K562 (cell line): ENCODE data around the gene VAC14. TPM values are rescaled to one million over a fixed set of nuclear protein-coding genes. Genes with fewer than 3 reads are reported as not detected.

Experiments used
- ATAC-seq: fragments of 200-7000 bp; cut with Tn5 transposase; 3 replicates; pipeline ENCODE4 v1.9.1; 2020; ENCODE audit warnings: moderate library complexity
- BruUV-seq: library from RNA; stranded (reverse); fragments of 400-500 nt; replicated peaks from 2 replicates; lab custom pipeline; 2021; lab: Mats Ljungman, UMichigan
- CTCF ChIA-PET: fragments of 300-600 bp; formaldehyde crosslinking; extraction: SDS; loops from one replicate; lab custom pipeline; 2021; ENCODE audit warnings: low intra/inter-chr PET ratio; lab: Yijun Ruan, JAX
- POLR2A ChIA-PET: fragments of 300-600, 350-650 bp; sonication (Branson Sonifier 250); formaldehyde crosslinking; extraction: SDS; loops from one replicate; lab custom pipeline; 2021; ENCODE audit warnings: antibody characterized with exemption, inconsistent platforms; lab: Yijun Ruan, JAX
- DNase-seq, 4 experiments: peaks; one replicate each; pipeline versions ENCODE4 v3.0.0 to v3.0.0-alpha.2; 2011 to 2018; ENCODE audit warnings: low spot score in 3 of 4, mixed read lengths in 3 of 4; ENCODE audit errors: extremely low read depth in 1 of 4
- FAIRE-seq: peaks from 2 replicates; lab custom pipeline; 2011; peaks lifted over from hg19 to GRCh38; lab: Jason Lieb, UNC
- H2AFZ ChIP-seq: 2 replicates; pipeline ENCODE4 v1.6.0; 2011; ENCODE audit warnings: low read depth, low read length, control low read depth, inconsistent platforms
- H3K27ac ChIP-seq: fragments of 200-600 bp; 3 replicates; pipeline ENCODE4 v1.8.0; 2011; ENCODE audit warnings: low read depth, mild to moderate bottlenecking, control low read depth, inconsistent platforms, low read length, moderate library complexity, mixed read lengths; ENCODE audit errors: extremely low read depth
- H3K27me3 ChIP-seq, 2 experiments: fragments of 300-600 bp in 1 of 2; 2 replicates in 1 of 2; 3 replicates in 1 of 2; pipeline versions ENCODE4 v1.6.0 to v1.8.0; 2011; ENCODE audit warnings: inconsistent platforms in 2 of 2, low read length in 2 of 2, mild to moderate bottlenecking in 1 of 2, mixed read lengths in 1 of 2, moderate library complexity in 1 of 2; ENCODE audit not compliant: control insufficient read depth in 2 of 2, insufficient read depth in 2 of 2
- H3K36me3 ChIP-seq: fragments of 300-600 bp; 3 replicates; pipeline ENCODE4 v1.8.0; 2011; ENCODE audit warnings: mild to moderate bottlenecking, low read length, inconsistent platforms; ENCODE audit not compliant: control insufficient read depth, insufficient read depth
- H3K4me1 ChIP-seq, 2 experiments: fragments of 200-600 bp in 1 of 2; replicated peaks in 1 of 2; 2 replicates in 1 of 2; 3 replicates in 1 of 2; pipeline versions ENCODE4 v1.5.1 to v1.8.0; 2011; ENCODE audit warnings: inconsistent platforms in 2 of 2, low read length in 2 of 2, mild to moderate bottlenecking in 1 of 2, mixed read lengths in 1 of 2, moderate library complexity in 1 of 2; ENCODE audit not compliant: control insufficient read depth in 2 of 2, insufficient read depth in 2 of 2
- H3K4me2 ChIP-seq: 2 replicates; pipeline ENCODE4 v1.6.1; 2011; ENCODE audit warnings: low read length, control low read depth, inconsistent platforms, mixed read lengths; ENCODE audit not compliant: insufficient read depth
- H3K4me3 ChIP-seq: fragments of 200-600 bp; sonication (generic), shearing (Covaris generic); 2 replicates; pipeline ENCODE4 v1.5.1; 2016; ENCODE audit warnings: control low read depth, inconsistent platforms
- H3K79me2 ChIP-seq: fragments of 200-600 bp; 3 replicates; pipeline ENCODE4 v1.8.0; 2011; ENCODE audit warnings: low read length, inconsistent platforms; ENCODE audit not compliant: control insufficient read depth, insufficient read depth
- H3K9ac ChIP-seq, 2 experiments: 2 replicates each; pipeline versions ENCODE4 v1.6.0 to v1.6.1; 2011; ENCODE audit warnings: low read depth in 2 of 2, low read length in 2 of 2, control low read depth in 1 of 2, inconsistent platforms in 1 of 2, mild to moderate bottlenecking in 1 of 2, mixed read lengths in 1 of 2; ENCODE audit not compliant: insufficient read depth in 1 of 2
- H3K9me1 ChIP-seq: one replicate; pipeline ENCODE4 v1.6.0; 2011; ENCODE audit warnings: inconsistent platforms, mild to moderate bottlenecking, low read length, moderate library complexity; ENCODE audit not compliant: control insufficient read depth, insufficient read depth
- H3K9me3 ChIP-seq: replicated peaks from 2 replicates; pipeline ENCODE4 v1.5.1; 2011; ENCODE audit warnings: low read depth, low read length, inconsistent platforms; ENCODE audit not compliant: control insufficient read depth, insufficient read depth
- H4K20me1 ChIP-seq: replicated peaks from 2 replicates; pipeline ENCODE4 v1.6.1; 2011; ENCODE audit warnings: low read length, inconsistent platforms, mixed read lengths; ENCODE audit not compliant: control insufficient read depth, insufficient read depth
- CEBPB ChIP-seq: fragments of 450-650 bp; IDR thresholded peaks from 2 replicates; pipeline ENCODE4 v1.6.1; 2016; ENCODE audit warnings: missing genetic modification characterization, missing compliant biosample characterization
- CEBPG ChIP-seq, 3 experiments: fragments of 200-800 bp in 1 of 3; sonication (Bioruptor generic) in 1 of 3; sonication (generic) in 1 of 3; formaldehyde crosslinking in 1 of 3; IDR thresholded peaks in 2 of 3; conservative IDR thresholded peaks in 1 of 3; 2 replicates each; pipeline versions ENCODE4 v1.6.1 to v1.8.0; 2016 to 2022; ENCODE audit warnings: missing compliant biosample characterization in 2 of 3, missing genetic modification characterization in 2 of 3, mild to moderate bottlenecking in 1 of 3, missing genetic modification reagents in 1 of 3
- MGA ChIP-seq: fragments of 450-650 bp; IDR thresholded peaks from 2 replicates; pipeline ENCODE4 v1.6.1; 2016; ENCODE audit warnings: mild to moderate bottlenecking, moderate library complexity
- WGBS: fragments of 100-300 bp; shearing (Covaris generic); methylation state at CpG from one replicate; pipeline ENCODE4 v1.1.6; 2016; ENCODE audit warnings: low coverage, mixed read lengths; ENCODE audit not compliant: insufficient coverage; ENCODE audit errors: missing lambda C conversion rate; 5-methylcytosine and 5-hydroxymethylcytosine counted together
- in situ Hi-C: fragments of 300-500 bp; cut with MboI; formaldehyde crosslinking; loops from 4 replicates; pipeline ENCODE4 v1.15.0; 2018; ENCODE audit warnings: inconsistent platforms, mixed read lengths
- intact Hi-C: fragments of 100-400 bp; cut with micrococcal nuclease; formaldehyde crosslinking; loops from 2 replicates; pipeline ENCODE4 v1.14.2; 2022
- polyA plus RNA-seq, 8 experiments: library from polyadenylated mRNA; depleted of rRNA in 4 of 8; stranded (reverse) in 5 of 8; unstranded in 3 of 8; fragments of >200 nt; fragmentation: Nextera tagmentation in 2 of 8; fragmentation: Illumina TruSeq in 1 of 8; extraction: Ambion mirVana in 2 of 8; extraction: Trizol in 1 of 8; gene quantifications; 2 replicates each; pipeline versions ENCODE4 v1.2.1 to v1.2.3, GENCODE V29; 2011 to 2014; ENCODE audit warnings: inconsistent platforms in 1 of 8, missing spikeins in 1 of 8
- total RNA-seq, 7 experiments: library from RNA; depleted of rRNA in 6 of 7; stranded (reverse); fragments of >200 nt in 6 of 7; fragmentation: Illumina TruSeq in 2 of 7; extraction: Trizol in 2 of 7; gene quantifications; 2 replicates each; pipeline versions ENCODE4 v1.2.1 to v1.2.3, GENCODE V29; 2011 to 2021; ENCODE audit warnings: low replicate concordance in 1 of 7

Gene VAC14
- total and polyA plus RNA-seq, 9 of the 15 experiments (the other 6 are each of a cell fraction or from before 2014, with no cell fraction given), result 1.3 to 41.6 (median 26.6) TPM

DNA sequence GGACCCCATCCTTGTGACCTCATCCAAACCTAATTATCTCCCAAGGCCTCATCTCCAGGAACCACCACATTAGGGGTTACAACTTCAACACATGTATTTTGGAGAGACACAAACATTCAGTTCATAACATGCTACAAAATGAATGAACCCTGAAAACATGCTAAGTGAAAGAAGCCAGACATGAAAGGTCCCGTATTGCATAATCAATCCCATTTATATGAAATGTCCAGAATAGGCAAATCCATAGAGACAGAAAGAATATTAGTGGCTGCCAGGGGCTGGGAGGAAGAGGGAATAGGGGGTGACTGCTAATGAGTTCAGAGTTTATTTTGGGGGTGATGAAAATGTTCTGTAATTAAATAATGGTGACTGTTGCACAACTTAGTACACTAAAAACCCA, 158.3 kb downstream of the VAC14 start:
- Histone ChIP-seq H3K4me2 (no peak overlapping the region), H3K4me1 (peaks cover 0 to 12% of the 10 kb centered on the region in 2 experiments; a peak in 2 of 5 replicates), H3K27me3 (peaks cover 20 to 50% of the 10 kb centered on the region in 2 experiments; a peak in 4 of 5 replicates), H3K27ac (no peak overlapping the region), H3K9me1 (no peaks in the 10 kb centered on the region), H3K9me3 (no peaks in the 10 kb centered on the region), H3K4me3 (no peak overlapping the region), H3K36me3 (no peaks in the 10 kb centered on the region), H2AFZ (no peak overlapping the region), H4K20me1 (no peaks in the 10 kb centered on the region; the same call in 1 of the 2 replicates), H3K9ac (no peak overlapping the region), H3K79me2 (no peaks in the 10 kb centered on the region)
- ATAC-seq (no peak), FAIRE-seq (no peak), DNase-seq (no peak)
- WGBS, result 0% methylated on average over 1 of the region's 1 CpG
- in situ Hi-C loops, result no loop called here
- POLR2A ChIA-PET, result interaction anchor here (0.9 kb wide), 1 partner anchor 9 kb away, joined by 3 read pairs; no protein-coding TSS in a partner anchor
- BruUV-seq, result no TSS peak
- TF ChIP-seq CEBPG (CRISPR knock-in tag; IDR thresholded peaks at IDR 0.05) (no peak), CEBPG (tag; conservative IDR thresholded peaks at IDR 0.05 in 1 of 2, IDR thresholded peaks at IDR 0.05 in 1 of 2) (peak; percentile 49 to 78), MGA (no peak), CEBPB (tag) (peak; percentile 72)
- CTCF ChIA-PET, result no interaction called here
- intact Hi-C loops, result no loop called here
